WERI-Rb-1 (cell line): ENCODE data around the gene RARG.
"Not testable (repeated sequence)": the region's sequence is repeated elsewhere in the genome, so short reads cannot be mapped to it uniquely, and the experiment has no call there.

Source experiments
- DNase-seq: peaks from one replicate; pipeline ENCODE4 v3.0.0-alpha.2; 2020
- H3K27ac ChIP-seq: fragments of 250-450 bp; sonication (Bioruptor Pico); 2 replicates; pipeline ENCODE4 v1.5.1; 2020; ENCODE audit warnings: mild to moderate bottlenecking, moderate library complexity
- H3K27me3 ChIP-seq: fragments of 250-450 bp; sonication (Bioruptor Pico); 2 replicates; pipeline ENCODE4 v1.5.1; 2021; ENCODE audit warnings: mild to moderate bottlenecking, low read depth, moderate library complexity; ENCODE audit not compliant: insufficient read depth, severe bottlenecking
- H3K36me3 ChIP-seq: fragments of 250-450 bp; sonication (Bioruptor Pico); 2 replicates; pipeline ENCODE4 v1.5.1; 2020; ENCODE audit warnings: mild to moderate bottlenecking, moderate library complexity
- H3K4me3 ChIP-seq: 2 replicates; pipeline ENCODE4 v1.5.1; 2011; ENCODE audit warnings: low read depth, mild to moderate bottlenecking, control low read depth, low read length
- H3K9me3 ChIP-seq: fragments of 250-450 bp; sonication (Bioruptor Pico); 2 replicates; pipeline ENCODE4 v1.5.1; 2021; ENCODE audit warnings: mild to moderate bottlenecking, moderate library complexity; ENCODE audit not compliant: severe bottlenecking
- CTCF ChIP-seq: IDR thresholded peaks from 2 replicates; pipeline ENCODE4 v1.5.1; 2011; ENCODE audit warnings: low read depth, mild to moderate bottlenecking, control low read depth, inconsistent platforms, low read length

Gene RARG

GRCh38 chr12:53180931-53181645, 50.9 kb downstream of the RARG start:
- no peaks in the 10 kb centered on the region for H3K9me3 ChIP-seq
- peak overlapping the region; percentile 99 for H3K27ac ChIP-seq
- 0 out of 2 replicates have a peak, but pooled peaks have one; percentile 4 for TF ChIP-seq CTCF
- DNase-seq: peak; percentile 89
- no peaks in the 10 kb centered on the region for H3K27me3 ChIP-seq
- peaks cover 45% of the 10 kb centered on the region for H3K36me3 ChIP-seq
- peak overlapping the region; percentile 70 for H3K4me3 ChIP-seq

GRCh38 chr12:53180220-53180930, 51.6 kb downstream of the RARG start, which contains the start of the genes CSAD and ZNF740:
Gene CSAD (minus strand): TSS chr12:53180925. CDS start chr12:53173470, 7,455 bp downstream.
Gene ZNF740 (plus strand): TSS chr12:53180722. CDS start chr12:53181984, 1,262 bp downstream.
- DNase-seq: peak; percentile 99
- Histone ChIP-seq H3K4me3 (peak within 1 kb of the TSS; percentile 78), H3K27me3 (no peaks in the 10 kb centered on the region), H3K9me3 (no peaks in the 10 kb centered on the region), H3K27ac (peak within 1 kb of the TSS; percentile 99), H3K36me3 (peaks cover 38% of the 10 kb centered on the region)
- TF ChIP-seq CTCF: no peak

- H3K27ac ChIP-seq: peak overlapping the region; percentile 99
- TF ChIP-seq CTCF: no peak
- H3K36me3 ChIP-seq: peaks cover 32% of the 10 kb centered on the region
- H3K9me3 ChIP-seq: no peaks in the 10 kb centered on the region
- no peaks in the 10 kb centered on the region for H3K27me3 ChIP-seq
- H3K4me3 ChIP-seq: peak overlapping the region; percentile 78
- no peak for DNase-seq
Measured at GRCh38 chr12:53179687-53180219, 52.3 kb downstream of the RARG start.

GRCh38 chr12:53178803-53179202, 53.2 kb downstream of the RARG start:
- H3K27ac ChIP-seq, H3K4me3 ChIP-seq, H3K9me3 ChIP-seq, DNase-seq, H3K27me3 ChIP-seq: not testable (repeated sequence)
- peaks cover 23% of the 10 kb centered on the region for H3K36me3 ChIP-seq

- not testable (repeated sequence) for H3K4me3 ChIP-seq, H3K27ac ChIP-seq, H3K9me3 ChIP-seq, H3K27me3 ChIP-seq, H3K36me3 ChIP-seq, DNase-seq
Measured at GRCh38 chr12:53177447-53177846, 54.6 kb downstream of the RARG start.

- Histone ChIP-seq H3K9me3 (no peaks in the 10 kb centered on the region), H3K27ac (no peak overlapping the region)
Measured at GRCh38 chr12:53176750-53177149, 55.3 kb downstream of the RARG start.

More at GRCh38 chr12:53176750-53177149, 55.3 kb downstream of the RARG start:
- Histone ChIP-seq H3K4me3 (no peak overlapping the region), H3K27me3 (no peaks in the 10 kb centered on the region), H3K36me3 (peaks cover 2% of the 10 kb centered on the region)
- no peak for DNase-seq
- TF ChIP-seq CTCF: no peak
